ENCODE measurements around the gene DIO2. TPM values are rescaled to one million over a fixed set of nuclear protein-coding genes. Genes with fewer than 3 reads are reported as not detected.

The DIO2 gene
- total and polyA plus RNA-seq, 2 donors, result 2.4 to 4.2 TPM

GRCh38 chr14:80206351-80207080 is 4.8 kb downstream of the DIO2 start:
- Histone ChIP-seq H3K36me3 (ENCODE audit: insufficient read depth) (no peaks in the 10 kb centered on the region), H3K4me3 (ENCODE audit: low read depth, low read length) (no peak overlapping the region), H3K4me1 (ENCODE audit: insufficient read depth) (no peaks in the 10 kb centered on the region), H3K27ac (ENCODE audit: low read depth) (no peak overlapping the region)
- DNase-seq (ENCODE audit: extremely low spot score), result no peak
- 70% methylated on average over 8 of the region's 8 CpGs for WGBS

DNA sequence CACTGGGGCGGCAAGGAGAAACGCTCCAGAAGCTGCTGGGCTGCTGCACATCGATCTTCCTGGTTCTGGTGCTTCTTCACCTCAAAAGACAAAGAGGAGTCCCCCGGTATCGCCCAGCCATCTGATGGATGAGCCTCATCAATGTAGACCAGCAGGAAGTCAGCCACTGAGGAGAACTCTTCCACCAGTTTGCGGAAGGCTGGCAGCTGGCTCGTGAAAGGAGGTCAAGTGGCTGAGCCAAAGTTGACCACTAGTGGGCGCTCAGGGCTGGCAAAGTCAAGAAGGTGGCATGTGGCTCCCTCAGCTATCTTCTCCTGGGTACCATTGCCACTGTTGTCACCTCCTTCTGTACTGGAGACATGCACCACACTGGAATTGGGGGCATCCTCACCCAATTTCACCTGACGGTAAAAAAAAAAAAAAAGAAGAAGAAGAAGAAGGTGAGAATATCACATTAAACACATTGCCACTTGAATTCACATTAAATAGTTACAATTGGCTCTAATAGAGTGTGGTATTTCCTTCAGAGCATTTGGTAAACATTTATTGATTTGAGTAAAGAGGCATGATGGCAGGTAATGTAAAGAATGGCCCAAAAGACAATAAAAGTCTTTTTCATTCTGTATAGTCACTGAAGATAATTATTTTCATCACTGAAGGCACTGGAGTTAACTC is 8.3 kb downstream of the DIO2 start:
- Histone ChIP-seq H3K27ac (ENCODE audit: low read depth) (no peak overlapping the region), H3K4me3 (ENCODE audit: low read depth, low read length) (no peak overlapping the region), H3K36me3 (ENCODE audit: insufficient read depth) (no peaks in the 10 kb centered on the region), H3K4me1 (ENCODE audit: insufficient read depth) (no peaks in the 10 kb centered on the region)
- 75% methylated on average over 9 of the region's 9 CpGs for WGBS
- no peak for DNase-seq (ENCODE audit: extremely low spot score)

GRCh38 chr14:80200093-80200492 is 11.2 kb downstream of the DIO2 start:
- Histone ChIP-seq H3K27ac (ENCODE audit: low read depth) (no peak overlapping the region), H3K36me3 (ENCODE audit: insufficient read depth) (no peaks in the 10 kb centered on the region), H3K4me3 (ENCODE audit: low read depth, low read length) (no peak overlapping the region), H3K4me1 (ENCODE audit: insufficient read depth) (no peaks in the 10 kb centered on the region)
- DNase-seq (ENCODE audit: extremely low spot score), result no peak
- WGBS, result 69% methylated on average over 4 of the region's 4 CpGs

GRCh38 chr14:80188571-80188970 is 22.7 kb downstream of the DIO2 start:
- no peak overlapping the region for H3K27ac ChIP-seq (ENCODE audit: low read depth)
- no peak overlapping the region for H3K4me3 ChIP-seq (ENCODE audit: low read depth, low read length)
- no peaks in the 10 kb centered on the region for H3K36me3 ChIP-seq (ENCODE audit: insufficient read depth)
- no peaks in the 10 kb centered on the region for H3K4me1 ChIP-seq (ENCODE audit: insufficient read depth)
- WGBS, result 89% methylated on average over 6 of the region's 6 CpGs
- DNase-seq (ENCODE audit: extremely low spot score), result no peak

- no peaks in the 10 kb centered on the region for H3K4me1 ChIP-seq (ENCODE audit: insufficient read depth)
- DNase-seq (ENCODE audit: extremely low spot score), result no peak
- H3K27ac ChIP-seq (ENCODE audit: low read depth), result no peak overlapping the region
- 89% methylated on average over 9 of the region's 9 CpGs for WGBS
- H3K36me3 ChIP-seq (ENCODE audit: insufficient read depth), result no peaks in the 10 kb centered on the region
- H3K4me3 ChIP-seq (ENCODE audit: low read depth, low read length), result no peak overlapping the region
Measured at GRCh38 chr14:80186301-80186800, 25.0 kb downstream of the DIO2 start.

DNA sequence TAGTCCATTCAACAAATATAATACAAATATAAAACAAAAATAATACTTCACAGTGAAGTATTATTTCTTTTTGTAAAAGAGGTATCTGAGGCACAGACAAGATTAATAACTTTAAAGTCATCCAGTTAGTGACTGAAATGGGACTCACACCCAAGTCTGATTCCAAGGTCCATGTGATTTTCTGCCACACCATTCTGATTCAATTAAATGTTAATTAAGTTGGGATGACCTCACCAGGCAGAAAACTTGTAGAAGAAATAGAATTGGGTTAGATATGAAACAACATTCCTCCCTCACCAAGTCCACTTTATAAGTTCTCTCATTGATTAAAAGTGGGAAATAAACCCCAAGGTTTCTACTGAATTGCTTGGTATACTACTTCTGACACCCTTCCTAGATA is 34.4 kb downstream of the DIO2 start:
- H3K4me3 ChIP-seq (ENCODE audit: low read depth, low read length), result no peak overlapping the region
- no peak overlapping the region for H3K27ac ChIP-seq (ENCODE audit: low read depth)
- DNase-seq (ENCODE audit: extremely low spot score), result no peak
- H3K36me3 ChIP-seq (ENCODE audit: insufficient read depth), result no peaks in the 10 kb centered on the region
- no peaks in the 10 kb centered on the region for H3K4me1 ChIP-seq (ENCODE audit: insufficient read depth)

- WGBS, result 81% methylated on average over 3 of the region's 3 CpGs
- no peaks in the 10 kb centered on the region for H3K4me1 ChIP-seq (ENCODE audit: insufficient read depth)
- no peak overlapping the region for H3K27ac ChIP-seq (ENCODE audit: low read depth)
- no peaks in the 10 kb centered on the region for H3K36me3 ChIP-seq (ENCODE audit: insufficient read depth)
- H3K4me3 ChIP-seq (ENCODE audit: low read depth, low read length), result no peak overlapping the region
- no peak for DNase-seq (ENCODE audit: extremely low spot score)
Measured at GRCh38 chr14:80172375-80173051, 38.8 kb downstream of the DIO2 start.

DNA sequence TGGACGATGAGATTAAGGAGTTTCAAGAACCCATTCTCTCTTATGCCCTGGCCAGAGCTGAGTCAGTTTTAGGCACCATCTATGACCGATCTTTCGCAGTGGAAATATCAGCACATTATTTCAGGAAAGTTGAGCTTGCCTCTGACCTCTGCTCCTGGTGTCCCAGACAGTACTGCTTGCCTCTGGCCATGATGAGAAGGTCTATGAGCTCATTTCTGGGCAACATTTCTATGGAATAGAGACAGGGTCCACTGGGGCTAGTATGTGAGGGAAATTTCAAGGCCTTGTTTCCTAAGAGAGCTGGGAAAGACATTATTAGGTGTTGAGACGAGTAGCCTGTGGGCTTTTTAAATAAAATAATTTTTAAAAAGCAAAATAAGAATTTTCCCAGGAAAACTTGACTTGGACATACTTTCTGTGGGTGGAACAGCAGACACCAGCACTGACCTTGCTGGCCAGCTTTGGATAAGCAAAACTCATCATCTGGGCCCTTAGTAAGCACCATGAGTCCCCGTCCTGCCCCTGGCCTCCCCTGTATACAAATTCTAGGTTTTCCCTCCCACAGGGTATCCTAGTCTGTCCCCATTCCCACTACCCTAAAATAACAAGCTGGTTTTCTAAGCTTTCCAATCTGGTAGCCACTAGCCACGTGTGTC is 43.4 kb downstream of the DIO2 start:
- Histone ChIP-seq H3K4me1 (ENCODE audit: insufficient read depth) (no peaks in the 10 kb centered on the region), H3K4me3 (ENCODE audit: low read depth, low read length) (no peak overlapping the region), H3K27ac (ENCODE audit: low read depth) (no peak overlapping the region), H3K36me3 (ENCODE audit: insufficient read depth) (no peaks in the 10 kb centered on the region)
- 83% methylated on average over 6 of the region's 6 CpGs for WGBS
- DNase-seq (ENCODE audit: extremely low spot score), result no peak

GRCh38 chr14:80164991-80165721 is 46.1 kb downstream of the DIO2 start:
- 79% methylated on average over 9 of the region's 9 CpGs for WGBS
- H3K27ac ChIP-seq (ENCODE audit: low read depth), result no peak overlapping the region

GRCh38 chr14:80152763-80153162 is 58.5 kb downstream of the DIO2 start:
- no peak for DNase-seq (ENCODE audit: extremely low spot score)
- H3K4me3 ChIP-seq (ENCODE audit: low read depth, low read length), result no peak overlapping the region
- 73% methylated on average over 1 of the region's 1 CpG for WGBS
- H3K27ac ChIP-seq (ENCODE audit: low read depth), result no peak overlapping the region
- H3K4me1 ChIP-seq (ENCODE audit: insufficient read depth), result no peaks in the 10 kb centered on the region
- no peaks in the 10 kb centered on the region for H3K36me3 ChIP-seq (ENCODE audit: insufficient read depth)

More at GRCh38 chr14:80164991-80165721, 46.1 kb downstream of the DIO2 start:
- no peaks in the 10 kb centered on the region for H3K36me3 ChIP-seq (ENCODE audit: insufficient read depth)
- no peak overlapping the region for H3K4me3 ChIP-seq (ENCODE audit: low read depth, low read length)
- H3K4me1 ChIP-seq (ENCODE audit: insufficient read depth), result no peaks in the 10 kb centered on the region
- DNase-seq (ENCODE audit: extremely low spot score), result no peak

DNA sequence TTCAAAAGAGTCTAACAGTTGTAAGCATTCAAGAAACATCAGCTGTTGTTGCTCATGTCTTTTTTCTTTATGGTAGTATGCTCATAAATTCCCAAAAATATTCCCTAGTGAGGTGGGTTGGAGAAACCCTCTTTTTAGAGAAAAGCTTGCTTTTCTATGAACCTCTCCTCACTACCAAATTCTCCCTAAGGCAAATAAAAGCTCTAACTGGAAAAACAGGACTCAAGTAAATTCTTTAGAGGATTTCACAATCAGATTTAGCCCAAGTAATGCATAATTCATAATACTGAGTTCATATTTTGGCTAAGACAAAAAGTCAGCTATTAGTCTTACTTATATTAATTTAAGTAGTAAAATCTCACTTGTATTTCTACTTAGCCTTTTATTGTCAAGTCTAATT is 59.1 kb downstream of the DIO2 start:
- DNase-seq (ENCODE audit: extremely low spot score), result no peak
- Histone ChIP-seq H3K4me3 (ENCODE audit: low read depth, low read length) (no peak overlapping the region), H3K27ac (ENCODE audit: low read depth) (no peak overlapping the region)

GRCh38 chr14:80150301-80150700 is 61.0 kb downstream of the DIO2 start:
- Histone ChIP-seq H3K27ac (ENCODE audit: low read depth) (no peak overlapping the region), H3K4me1 (ENCODE audit: insufficient read depth) (no peaks in the 10 kb centered on the region), H3K36me3 (ENCODE audit: insufficient read depth) (no peaks in the 10 kb centered on the region), H3K4me3 (ENCODE audit: low read depth, low read length) (no peak overlapping the region)
- WGBS, result 77% methylated on average over 1 of the region's 1 CpG
- no peak for DNase-seq (ENCODE audit: extremely low spot score)

More for the DNA sequence above, 59.1 kb downstream of the DIO2 start:
- Histone ChIP-seq H3K4me1 (ENCODE audit: insufficient read depth) (no peaks in the 10 kb centered on the region), H3K36me3 (ENCODE audit: insufficient read depth) (no peaks in the 10 kb centered on the region)
